HG03342 (cell line): ENCODE results near the gene NFATC2.

Experiments
- ATAC-seq: cut with Tn5 transposase; IDR thresholded peaks from one replicate; pipeline ENCODE4 v1.9.1; 2021; ENCODE audit warnings: mild to moderate bottlenecking, moderate library complexity; ENCODE audit not compliant: unreplicated experiment

Gene NFATC2

GRCh38 chr20:51497542-51498467 lies 44.7 kb downstream of the NFATC2 start:
- no peak for ATAC-seq

GRCh38 chr20:51496964-51497363 lies 45.6 kb downstream of the NFATC2 start:
- no peak for ATAC-seq

GRCh38 chr20:51495921-51496545 lies 46.5 kb downstream of the NFATC2 start:
- ATAC-seq: no peak

- ATAC-seq: no peak
These were observed 47.2 kb downstream of the NFATC2 start for GRCh38 chr20:51495291-51495690.

- no peak for ATAC-seq
These were observed 48.0 kb downstream of the NFATC2 start for GRCh38 chr20:51494241-51495110.

GRCh38 chr20:51493346-51493791 lies 49.1 kb downstream of the NFATC2 start:
- ATAC-seq: no peak

GRCh38 chr20:51492167-51493092 lies 50.1 kb downstream of the NFATC2 start:
- ATAC-seq: no peak

GRCh38 chr20:51491393-51491792 lies 51.1 kb downstream of the NFATC2 start:
- ATAC-seq: no peak

GRCh38 chr20:51490635-51491034 lies 51.9 kb downstream of the NFATC2 start:
- ATAC-seq: no peak

- ATAC-seq: no peak
These were observed 52.9 kb downstream of the NFATC2 start for GRCh38 chr20:51489611-51490010.

- ATAC-seq: no peak
These were observed 54.2 kb downstream of the NFATC2 start for GRCh38 chr20:51488331-51488730.

- ATAC-seq: no peak
These were observed 54.8 kb downstream of the NFATC2 start for GRCh38 chr20:51487565-51488268.

GRCh38 chr20:51487076-51487475 lies 55.4 kb downstream of the NFATC2 start:
- ATAC-seq: no peak

GRCh38 chr20:51486197-51487005 lies 56.1 kb downstream of the NFATC2 start:
- no peak for ATAC-seq

- no peak for ATAC-seq
These were observed 57.7 kb downstream of the NFATC2 start for GRCh38 chr20:51484831-51485230.

- ATAC-seq: no peak
These were observed 58.2 kb downstream of the NFATC2 start for GRCh38 chr20:51484141-51484815.

GRCh38 chr20:51482836-51483473 lies 59.6 kb downstream of the NFATC2 start:
- no peak for ATAC-seq
